Measurements from ENCODE around the gene SMC5. TPM values are rescaled to one million over a fixed set of nuclear protein-coding genes. Genes with fewer than 3 reads are reported as not detected.
"Not testable (repeated sequence)": the region's sequence is repeated elsewhere in the genome, so short reads cannot be mapped to it uniquely, and the experiment has no call there.

Gene SMC5
- total RNA-seq, 1 donor from 2014 or later = 56.2 TPM

DNA sequence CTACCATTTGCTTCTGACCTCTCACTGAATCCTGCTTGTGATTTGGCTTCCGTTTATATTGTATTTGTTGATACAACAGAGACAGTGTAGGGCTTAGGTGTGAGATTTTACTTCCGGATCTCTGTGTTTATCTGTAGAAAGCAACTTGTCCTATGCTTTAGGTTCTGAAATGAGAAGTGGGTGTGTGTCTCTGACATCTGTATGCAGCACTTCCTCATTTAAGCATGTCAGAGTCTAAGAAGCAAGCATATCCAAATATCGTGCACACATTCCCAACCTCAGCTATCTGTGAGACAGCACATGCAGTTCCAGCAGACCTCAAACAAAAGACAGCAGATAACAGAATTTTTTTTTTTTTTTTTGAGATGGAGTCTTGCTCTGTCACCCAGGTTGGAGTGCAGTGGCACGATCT, 139.4 kb downstream of the SMC5 start:
- TF ChIP-seq, protein P1, sequence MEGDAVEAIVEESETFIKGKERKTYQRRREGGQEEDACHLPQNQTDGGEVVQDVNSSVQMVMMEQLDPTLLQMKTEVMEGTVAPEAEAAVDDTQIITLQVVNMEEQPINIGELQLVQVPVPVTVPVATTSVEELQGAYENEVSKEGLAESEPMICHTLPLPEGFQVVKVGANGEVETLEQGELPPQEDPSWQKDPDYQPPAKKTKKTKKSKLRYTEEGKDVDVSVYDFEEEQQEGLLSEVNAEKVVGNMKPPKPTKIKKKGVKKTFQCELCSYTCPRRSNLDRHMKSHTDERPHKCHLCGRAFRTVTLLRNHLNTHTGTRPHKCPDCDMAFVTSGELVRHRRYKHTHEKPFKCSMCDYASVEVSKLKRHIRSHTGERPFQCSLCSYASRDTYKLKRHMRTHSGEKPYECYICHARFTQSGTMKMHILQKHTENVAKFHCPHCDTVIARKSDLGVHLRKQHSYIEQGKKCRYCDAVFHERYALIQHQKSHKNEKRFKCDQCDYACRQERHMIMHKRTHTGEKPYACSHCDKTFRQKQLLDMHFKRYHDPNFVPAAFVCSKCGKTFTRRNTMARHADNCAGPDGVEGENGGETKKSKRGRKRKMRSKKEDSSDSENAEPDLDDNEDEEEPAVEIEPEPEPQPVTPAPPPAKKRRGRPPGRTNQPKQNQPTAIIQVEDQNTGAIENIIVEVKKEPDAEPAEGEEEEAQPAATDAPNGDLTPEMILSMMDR (IDR thresholded peaks at IDR 0.05; ENCODE audit: unreplicated experiment) = no peak
- no peaks in the 10 kb centered on the region for H3K36me3 Mint-ChIP-seq
- no peaks in the 10 kb centered on the region for H3K27me3 Mint-ChIP-seq (ENCODE audit: low read depth)
- no peaks in the 10 kb centered on the region for H3K4me1 Mint-ChIP-seq
- no peak for DNase-seq (ENCODE audit: low spot score in 2 of 2, unreplicated experiment in 2 of 2)
- H3K27ac Mint-ChIP-seq = no peak overlapping the region
- H3K4me3 Mint-ChIP-seq = no peak overlapping the region
- H3K9me3 Mint-ChIP-seq = no peaks in the 10 kb centered on the region

DNA sequence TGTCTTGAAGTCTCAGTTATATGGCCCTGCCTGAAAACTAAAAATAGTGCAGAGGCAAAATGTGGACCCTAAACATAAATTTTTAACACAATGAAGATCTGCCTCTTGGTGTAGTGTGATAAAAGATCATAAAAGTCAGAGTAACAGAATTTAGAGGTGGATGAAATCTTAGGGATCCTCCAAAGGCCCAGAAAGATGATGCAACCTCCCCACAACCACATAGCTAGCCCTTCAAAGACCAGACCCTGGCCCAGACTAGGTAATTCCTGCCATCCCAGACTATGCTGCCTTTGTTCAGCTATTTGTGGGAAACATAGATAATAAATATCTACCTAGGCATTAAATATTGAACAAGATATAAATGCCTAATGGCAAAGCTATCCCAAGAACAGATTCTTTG, 140.4 kb downstream of the SMC5 start:
- DNase-seq (ENCODE audit: low spot score in 2 of 2, unreplicated experiment in 2 of 2) = no peak
- no peaks in the 10 kb centered on the region for H3K4me1 Mint-ChIP-seq
- no peaks in the 10 kb centered on the region for H3K9me3 Mint-ChIP-seq
- no peak overlapping the region for H3K27ac Mint-ChIP-seq
- TF ChIP-seq, protein P1 (IDR thresholded peaks at IDR 0.05; ENCODE audit: unreplicated experiment) = no peak
- no peaks in the 10 kb centered on the region for H3K27me3 Mint-ChIP-seq (ENCODE audit: low read depth)
- H3K36me3 Mint-ChIP-seq = no peaks in the 10 kb centered on the region
- no peak overlapping the region for H3K4me3 Mint-ChIP-seq

DNA sequence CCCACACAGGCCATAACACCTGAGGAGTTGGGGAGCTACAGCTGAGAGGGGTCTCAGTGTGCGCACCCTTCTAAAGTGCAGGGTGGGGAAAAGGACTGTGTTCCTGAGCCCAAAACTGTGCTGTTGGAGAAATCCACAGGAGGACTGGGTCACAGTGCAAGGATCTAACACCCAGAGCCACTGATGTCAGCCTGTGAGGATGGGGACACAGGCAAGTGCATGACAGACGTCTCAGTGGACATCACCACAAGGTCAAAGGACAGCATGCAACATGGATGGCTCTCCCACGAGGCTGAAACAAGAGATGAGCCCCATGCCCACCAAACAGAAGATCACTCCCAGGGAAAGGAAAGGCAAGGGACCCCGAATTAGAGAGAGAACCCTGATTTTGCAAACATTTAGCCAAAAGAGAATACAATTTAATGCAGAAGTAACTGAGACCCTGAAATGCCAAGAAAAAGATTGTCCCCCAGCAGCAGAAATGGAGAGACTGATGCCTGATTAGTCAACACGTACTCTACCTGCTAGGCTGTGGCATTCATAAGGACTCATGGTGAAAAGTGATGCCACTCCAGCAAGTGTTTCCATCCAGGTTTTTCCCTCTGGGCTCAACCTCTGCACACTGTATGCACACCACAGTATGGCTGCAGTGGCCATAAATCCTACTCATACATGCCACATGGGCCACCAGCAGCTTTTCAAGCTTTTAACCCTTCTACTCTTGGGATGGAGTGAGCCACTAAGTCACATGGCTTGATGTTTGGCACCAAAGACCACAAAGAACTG, 141.5 kb downstream of the SMC5 start:
- no peak for DNase-seq (ENCODE audit: low spot score in 2 of 2, unreplicated experiment in 2 of 2)
- Mint-ChIP-seq H3K27ac (no peak overlapping the region), H3K4me1 (no peaks in the 10 kb centered on the region), H3K36me3 (no peaks in the 10 kb centered on the region), H3K9me3 (no peaks in the 10 kb centered on the region), H3K4me3 (no peak overlapping the region), H3K27me3 (ENCODE audit: low read depth) (no peaks in the 10 kb centered on the region)
- TF ChIP-seq, protein P1 (IDR thresholded peaks at IDR 0.05; ENCODE audit: unreplicated experiment) = no peak

DNA sequence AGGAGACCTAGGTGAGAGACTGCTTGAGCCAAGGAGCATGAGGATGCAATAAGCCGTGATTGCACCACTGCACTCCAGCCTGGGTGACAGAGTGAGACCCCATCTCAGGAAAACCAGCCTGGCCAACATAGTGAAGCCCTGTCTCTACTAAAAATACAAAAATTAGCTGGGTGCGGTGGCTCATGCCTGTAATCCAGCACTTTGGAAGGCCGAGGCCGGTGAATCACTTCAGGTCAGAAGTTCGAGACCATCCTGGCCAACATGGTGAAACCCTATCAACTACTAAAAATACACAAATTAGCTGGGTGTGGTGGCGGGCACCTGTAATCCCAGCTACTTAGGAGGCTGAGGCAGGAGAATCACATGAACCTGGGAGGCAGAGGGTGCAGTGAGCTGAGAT, 142.5 kb downstream of the SMC5 start:
- not testable (repeated sequence) for H3K27ac Mint-ChIP-seq; H3K4me3 Mint-ChIP-seq; H3K9me3 Mint-ChIP-seq; H3K36me3 Mint-ChIP-seq; H3K4me1 Mint-ChIP-seq; H3K27me3 Mint-ChIP-seq (ENCODE audit: low read depth); DNase-seq (ENCODE audit: low spot score in 2 of 2, unreplicated experiment in 2 of 2)

DNA sequence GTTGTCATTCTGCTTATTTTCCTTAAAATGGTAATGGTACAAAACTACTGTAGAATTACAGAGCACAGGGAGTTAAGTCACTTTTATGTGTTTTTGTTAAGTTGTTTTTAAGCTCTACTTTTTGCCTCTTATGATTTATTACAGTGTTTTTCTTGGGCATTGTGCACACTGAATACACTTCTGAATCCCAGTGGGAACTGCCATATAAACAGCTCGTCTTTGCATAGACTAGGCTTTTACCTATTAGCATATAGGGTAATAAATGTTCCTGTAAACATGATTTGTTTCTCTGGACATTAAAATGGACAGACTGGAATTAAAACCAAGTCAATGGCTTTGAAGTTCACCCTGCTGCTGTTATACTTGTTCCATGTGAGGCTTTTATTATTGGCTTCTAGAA, 143.4 kb downstream of the SMC5 start:
- H3K9me3 Mint-ChIP-seq = no peaks in the 10 kb centered on the region
- H3K27ac Mint-ChIP-seq = no peak overlapping the region
- TF ChIP-seq, protein P1 (IDR thresholded peaks at IDR 0.05; ENCODE audit: unreplicated experiment) = no peak
- peaks cover 15% of the 10 kb centered on the region for H3K4me1 Mint-ChIP-seq
- no peak overlapping the region for H3K4me3 Mint-ChIP-seq
- DNase-seq (ENCODE audit: low spot score in 2 of 2, unreplicated experiment in 2 of 2) = no peak
- no peaks in the 10 kb centered on the region for H3K27me3 Mint-ChIP-seq (ENCODE audit: low read depth)
- H3K36me3 Mint-ChIP-seq = no peaks in the 10 kb centered on the region

DNA sequence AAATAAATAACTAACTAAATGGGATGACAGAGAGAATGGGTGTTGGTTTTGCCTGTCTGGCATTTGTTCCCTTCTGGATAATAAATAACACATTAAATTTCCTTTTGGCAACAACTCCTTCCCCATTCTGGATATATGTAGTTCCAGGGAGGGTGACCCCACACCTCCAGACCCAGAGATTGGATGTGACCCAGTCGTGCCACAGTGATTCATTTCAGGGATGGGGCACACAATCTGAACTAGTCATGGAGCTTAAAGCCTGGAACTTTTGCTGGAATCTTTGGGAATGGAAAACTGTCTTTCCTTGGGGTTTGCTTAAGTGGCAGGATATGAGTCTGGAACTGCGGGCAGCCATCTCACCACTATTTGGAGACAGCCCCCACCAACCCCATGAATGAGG, 144.4 kb downstream of the SMC5 start:
- Mint-ChIP-seq H3K27ac (no peak overlapping the region), H3K4me3 (no peak overlapping the region), H3K9me3 (no peaks in the 10 kb centered on the region), H3K4me1 (peaks cover 22% of the 10 kb centered on the region), H3K27me3 (ENCODE audit: low read depth) (no peaks in the 10 kb centered on the region), H3K36me3 (no peaks in the 10 kb centered on the region)
- TF ChIP-seq, protein P1 (IDR thresholded peaks at IDR 0.05; ENCODE audit: unreplicated experiment) = no peak
- DNase-seq (ENCODE audit: low spot score in 2 of 2, unreplicated experiment in 2 of 2) = no peak
